Measurements from ENCODE around the gene SH3YL1.

GRCh38 chr2:273333-273732 lies 9.5 kb upstream of the SH3YL1 start:
- TF ChIP-seq CTCF (IDR thresholded peaks at IDR 0.05; ENCODE audit: insufficient read depth, low read depth, low read length) (no peak), EZH2 (IDR thresholded peaks at IDR 0.05; ENCODE audit: insufficient read depth, low read length) (no peak)
